CD4-positive, alpha-beta memory T cell (primary cell): Measurements from ENCODE around the gene WDR27. TPM values are rescaled to one million over a fixed set of nuclear protein-coding genes. Genes with fewer than 3 reads are reported as not detected.

Source experiments
- CTCF ChIA-PET: fragments of 350-600 bp; sonication (Branson Sonifier 250); formaldehyde crosslinking; loops from one replicate; lab custom pipeline; 2021; ENCODE audit warnings: inconsistent platforms; ENCODE audit not compliant: partially characterized antibody; lab: Charles Lee
- POLR2A ChIA-PET: fragments of 350-600 bp; sonication (Branson Sonifier 250); formaldehyde crosslinking; loops from one replicate; lab custom pipeline; 2021; ENCODE audit not compliant: partially characterized antibody; lab: Charles Lee
- DNase-seq, 5 donors: peaks; one replicate each; pipeline versions ENCODE4 v3.0.0 to v3.0.0-alpha.2; 2020 to 2022; ENCODE audit warnings: mixed read lengths in 1 of 5
- H3K27ac ChIP-seq: one replicate; pipeline ENCODE4 v1.7.0; 2013; ENCODE audit warnings: low read depth, low read length
- H3K27me3 ChIP-seq: 2 replicates; pipeline ENCODE4 v1.7.0; 2013; ENCODE audit warnings: mild to moderate bottlenecking, low read length, moderate library complexity; ENCODE audit not compliant: insufficient read depth
- H3K36me3 ChIP-seq: 2 replicates; pipeline ENCODE4 v1.7.0; 2013; ENCODE audit warnings: mild to moderate bottlenecking, low read length, moderate library complexity; ENCODE audit not compliant: insufficient read depth
- H3K4me1 ChIP-seq: 2 replicates; pipeline ENCODE4 v1.7.0; 2013; ENCODE audit warnings: mild to moderate bottlenecking, low read length, moderate library complexity; ENCODE audit not compliant: insufficient read depth
- H3K4me3 ChIP-seq, 2 donors: one replicate each; pipeline ENCODE4 v1.7.0; 2013; ENCODE audit warnings: low read length in 2 of 2, mild to moderate bottlenecking in 1 of 2
- H3K9me3 ChIP-seq, 2 donors: one replicate each; pipeline ENCODE4 v1.7.0; 2013; ENCODE audit warnings: low read length in 2 of 2, control low read depth in 1 of 2; ENCODE audit not compliant: control insufficient read depth in 1 of 2
- H3K27ac Mint-ChIP-seq, 7 donors: one replicate each; pipeline ENCODE4 v1.8.0; 2020 to 2021; ENCODE audit warnings: mixed read lengths in 7 of 7, mild to moderate bottlenecking in 6 of 7, inconsistent platforms in 3 of 7, moderate library complexity in 3 of 7
- H3K27me3 Mint-ChIP-seq, 2 donors: one replicate each; pipeline ENCODE4 v1.8.0; 2020 to 2021; ENCODE audit warnings: mixed read lengths in 2 of 2
- H3K36me3 Mint-ChIP-seq, 2 donors: one replicate each; pipeline ENCODE4 v1.8.0; 2020 to 2021; ENCODE audit warnings: mixed read lengths in 2 of 2, inconsistent platforms in 1 of 2, mild to moderate bottlenecking in 1 of 2
- H3K4me1 Mint-ChIP-seq, 4 donors: one replicate each; pipeline ENCODE4 v1.8.0; 2020 to 2021; ENCODE audit warnings: mixed read lengths in 4 of 4, mild to moderate bottlenecking in 1 of 4
- H3K4me3 Mint-ChIP-seq, 8 donors: one replicate each; pipeline ENCODE4 v1.8.0; 2020 to 2021; ENCODE audit warnings: mixed read lengths in 8 of 8, mild to moderate bottlenecking in 7 of 8, moderate library complexity in 6 of 8, inconsistent platforms in 3 of 8
- H3K9me3 Mint-ChIP-seq, 8 donors: one replicate each; pipeline ENCODE4 v1.8.0; 2020 to 2021; ENCODE audit warnings: mixed read lengths in 8 of 8, mild to moderate bottlenecking in 5 of 8, inconsistent platforms in 3 of 8, moderate library complexity in 1 of 8
- intact Hi-C: fragments of 100-400 bp; cut with micrococcal nuclease; formaldehyde crosslinking; loops from one replicate; pipeline ENCODE4 v1.15.1; 2023
- polyA plus RNA-seq, 2 donors: library from polyadenylated mRNA; unstranded; fragments of 300-500 nt; fragmentation: Illumina TruSeq; gene quantifications; one replicate each; pipeline ENCODE4 v1.2.3, GENCODE V29; 2021
- total RNA-seq, 2 experiments: library from RNA; stranded (reverse); gene quantifications; one replicate each; pipeline ENCODE4 v1.2.3, GENCODE V29; 2021

WDR27 gene
- total and polyA plus RNA-seq, 4 experiments from 2014 or later = 5.9 to 82.8 (median 39.8) TPM

DNA sequence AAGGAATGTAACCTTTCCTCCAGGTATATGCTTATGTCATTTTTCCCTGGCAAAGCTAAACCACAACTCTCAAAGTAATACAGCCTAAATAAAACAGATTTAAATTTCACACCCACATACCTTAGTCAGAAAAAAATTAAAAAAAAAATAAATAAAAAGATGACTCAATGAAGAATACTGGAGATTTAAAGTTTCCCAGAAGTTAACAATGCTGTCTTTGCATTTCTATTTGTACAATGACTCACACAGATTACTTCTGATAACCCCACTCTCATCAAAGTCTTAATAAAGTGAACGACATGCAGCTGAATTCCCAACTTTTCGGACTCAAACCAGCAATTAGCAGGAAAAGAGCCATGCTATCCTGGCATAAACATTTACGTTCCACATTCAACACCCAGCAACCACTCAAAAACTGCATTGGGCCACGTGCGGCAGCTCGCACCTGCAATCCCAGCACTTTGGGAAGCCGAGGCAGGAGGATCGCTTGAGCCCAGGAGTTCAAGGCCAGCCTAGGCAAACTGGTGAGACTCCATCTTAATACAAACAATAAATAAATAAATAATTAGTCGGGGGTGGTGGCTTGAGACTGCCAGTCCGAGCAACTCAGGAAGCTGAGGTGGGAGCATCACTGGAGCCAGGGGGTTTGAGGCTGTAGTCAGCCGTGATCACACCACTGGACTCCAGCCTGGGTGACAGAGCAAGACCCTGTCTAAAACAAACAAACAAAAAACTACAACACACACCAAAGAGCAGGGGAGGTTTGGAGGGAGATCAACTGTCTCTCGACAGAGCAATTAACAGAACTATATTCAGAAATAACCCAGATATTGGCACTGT lies 130.5 kb downstream of the WDR27 start:
- no peak overlapping the region for H3K4me3 ChIP-seq
- intact Hi-C loops = no loop called here
- no peaks in the 10 kb centered on the region for H3K27me3 Mint-ChIP-seq
- DNase-seq = no peak
- H3K36me3 Mint-ChIP-seq = peaks cover 0 to 17% of the 10 kb centered on the region in 2 donors
- H3K4me1 Mint-ChIP-seq = peaks cover 0 to 7% (median 4%) of the 10 kb centered on the region in 4 donors
- H3K36me3 ChIP-seq = no peaks in the 10 kb centered on the region
- no peaks in the 10 kb centered on the region for H3K27me3 ChIP-seq
- ChIA-PET CTCF (interaction anchor here (0.9 kb wide), 1 partner anchor 13 kb away, joined by 3 read pairs; no protein-coding TSS in a partner anchor), POLR2A (no interaction called here)
- H3K27ac ChIP-seq = no peak overlapping the region
- H3K4me3 Mint-ChIP-seq = no peak overlapping the region
- no peaks in the 10 kb centered on the region for H3K4me1 ChIP-seq
- H3K9me3 Mint-ChIP-seq = no peaks in the 10 kb centered on the region
- no peak overlapping the region for H3K27ac Mint-ChIP-seq
- no peaks in the 10 kb centered on the region for H3K9me3 ChIP-seq

DNA sequence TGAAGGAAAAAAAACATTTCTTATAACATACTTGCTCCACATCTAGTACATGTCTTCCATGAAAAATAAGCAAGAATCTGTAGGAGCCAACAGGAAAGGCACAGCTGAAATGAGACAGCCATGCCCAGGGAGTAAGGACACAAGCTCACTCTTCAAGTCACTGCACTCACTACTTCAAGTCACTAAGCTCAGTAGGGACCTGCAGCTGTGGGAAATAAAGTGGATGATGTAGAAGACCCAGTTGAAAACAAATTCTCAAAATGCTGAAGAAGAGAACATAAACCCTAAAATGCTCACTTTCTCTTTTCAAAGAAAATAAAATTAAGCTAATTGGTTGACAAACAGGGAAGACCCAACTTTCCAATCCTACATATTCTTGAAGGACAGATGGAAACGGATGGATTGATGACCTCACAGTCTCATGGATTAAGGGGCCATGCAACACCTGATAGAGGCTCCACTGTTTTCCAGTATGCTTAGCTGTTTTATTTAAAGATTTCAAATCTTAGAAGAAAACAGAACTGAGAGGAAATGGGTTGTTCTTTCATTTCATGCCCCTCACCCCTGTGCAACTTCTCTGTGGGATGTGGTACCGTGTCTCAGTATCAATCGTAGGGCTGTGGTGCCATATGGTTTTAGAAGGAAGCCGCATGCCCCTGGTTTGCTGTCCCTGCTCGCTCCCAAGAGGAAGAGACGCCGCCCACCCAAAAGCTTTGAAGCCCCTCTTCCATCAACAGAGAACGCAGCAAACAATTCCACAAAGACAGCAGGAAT lies 133.3 kb downstream of the WDR27 start:
- intact Hi-C loops = no loop called here
- Mint-ChIP-seq H3K27me3 (no peaks in the 10 kb centered on the region), H3K4me3 (no peak overlapping the region), H3K36me3 (peaks cover 0 to 29% of the 10 kb centered on the region in 2 donors), H3K4me1 (peaks cover 0 to 7% (median 4%) of the 10 kb centered on the region in 4 donors), H3K27ac (peak overlapping the region in 1 of 7 donors; percentile 37), H3K9me3 (peaks cover 0 to 2% (median 0%) of the 10 kb centered on the region in 8 donors)
- ChIA-PET POLR2A (no interaction called here), CTCF (no interaction called here)
- H3K36me3 ChIP-seq = no peaks in the 10 kb centered on the region
- no peak for DNase-seq
- no peak overlapping the region for H3K4me3 ChIP-seq
- no peaks in the 10 kb centered on the region for H3K9me3 ChIP-seq
- no peaks in the 10 kb centered on the region for H3K4me1 ChIP-seq
- H3K27ac ChIP-seq = no peak overlapping the region
- no peaks in the 10 kb centered on the region for H3K27me3 ChIP-seq

DNA sequence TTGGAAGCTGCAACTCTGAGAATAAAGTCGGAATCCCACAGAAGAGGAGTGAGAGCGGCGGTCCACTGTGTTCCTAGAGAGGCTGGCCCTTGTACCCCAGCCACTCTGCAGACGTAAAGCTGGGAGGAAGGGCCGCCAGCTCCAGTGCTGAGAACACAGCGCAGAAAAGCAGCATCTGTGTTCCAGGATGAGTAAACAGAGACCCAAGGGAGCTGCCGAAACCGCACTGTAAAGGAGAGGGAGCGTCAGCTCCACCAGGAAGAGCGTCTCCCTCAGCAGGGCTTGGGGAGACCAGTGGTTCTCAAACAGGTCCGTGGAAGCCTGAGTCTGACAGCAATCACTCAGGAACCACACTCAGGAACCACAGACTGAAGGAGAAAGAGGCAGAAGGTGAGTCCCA lies 134.0 kb downstream of the WDR27 start:
- Histone ChIP-seq H3K4me1 (no peaks in the 10 kb centered on the region), H3K27me3 (no peaks in the 10 kb centered on the region), H3K4me3 (no peak overlapping the region), H3K27ac (no peak overlapping the region), H3K36me3 (no peaks in the 10 kb centered on the region), H3K9me3 (no peaks in the 10 kb centered on the region)
- intact Hi-C loops = no loop called here
- Mint-ChIP-seq H3K27me3 (no peaks in the 10 kb centered on the region), H3K36me3 (peaks cover 0 to 36% of the 10 kb centered on the region in 2 donors), H3K4me1 (peaks cover 0 to 7% (median 4%) of the 10 kb centered on the region in 4 donors), H3K27ac (no peak overlapping the region), H3K4me3 (no peak overlapping the region), H3K9me3 (peaks cover 0 to 2% (median 0%) of the 10 kb centered on the region in 8 donors)
- no peak for DNase-seq
- CTCF ChIA-PET = no interaction called here
- POLR2A ChIA-PET = no interaction called here

DNA sequence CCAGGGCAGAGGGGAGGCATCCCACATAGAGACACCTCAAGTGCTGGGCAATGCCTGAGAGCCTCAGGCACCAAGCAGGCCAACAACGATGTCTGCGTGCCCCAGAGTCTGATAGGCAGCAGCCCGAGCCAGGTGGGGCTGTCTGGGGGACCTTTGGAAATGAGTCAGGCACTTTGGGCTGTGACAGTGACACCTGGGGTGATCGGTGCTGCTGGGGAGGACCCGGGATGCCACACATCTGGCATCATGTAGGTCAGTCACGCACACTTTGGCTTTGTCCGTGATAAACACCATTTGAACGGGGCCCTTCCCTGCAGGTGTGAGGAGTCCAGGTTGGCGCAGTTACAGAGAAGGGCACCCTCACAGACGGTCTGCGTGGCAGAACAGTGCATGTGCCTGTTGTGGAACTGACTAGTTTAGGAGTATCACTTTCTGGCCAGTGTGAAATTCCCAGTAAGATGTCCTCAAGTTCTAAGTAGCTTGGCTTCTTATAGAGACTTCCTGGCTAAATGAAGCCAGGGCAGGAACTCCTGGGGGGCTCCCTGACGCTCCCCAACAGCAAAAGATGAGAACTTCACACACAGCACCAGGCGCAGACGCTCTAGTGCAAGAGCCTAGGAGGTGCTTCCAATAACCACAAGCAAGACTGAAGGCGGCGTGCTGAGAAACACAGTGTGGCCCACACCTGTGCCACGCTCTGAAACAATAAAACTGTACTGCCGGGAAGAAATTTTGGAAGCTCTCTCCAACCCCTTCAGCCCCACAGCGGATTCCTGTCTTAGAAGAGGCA lies 134.7 kb downstream of the WDR27 start:
- ChIA-PET POLR2A (no interaction called here), CTCF (no interaction called here)
- Histone ChIP-seq H3K27ac (no peak overlapping the region), H3K4me3 (no peak overlapping the region), H3K27me3 (no peaks in the 10 kb centered on the region), H3K36me3 (no peaks in the 10 kb centered on the region), H3K9me3 (no peaks in the 10 kb centered on the region), H3K4me1 (no peaks in the 10 kb centered on the region)
- peaks cover 0 to 7% (median 4%) of the 10 kb centered on the region in 4 donors for H3K4me1 Mint-ChIP-seq
- intact Hi-C loops = no loop called here
- peaks cover 0 to 40% of the 10 kb centered on the region in 2 donors for H3K36me3 Mint-ChIP-seq
- no peak overlapping the region for H3K27ac Mint-ChIP-seq
- DNase-seq = no peak
- H3K27me3 Mint-ChIP-seq = no peaks in the 10 kb centered on the region
- H3K9me3 Mint-ChIP-seq = peaks cover 0 to 2% (median 0%) of the 10 kb centered on the region in 8 donors
- no peak overlapping the region for H3K4me3 Mint-ChIP-seq

DNA sequence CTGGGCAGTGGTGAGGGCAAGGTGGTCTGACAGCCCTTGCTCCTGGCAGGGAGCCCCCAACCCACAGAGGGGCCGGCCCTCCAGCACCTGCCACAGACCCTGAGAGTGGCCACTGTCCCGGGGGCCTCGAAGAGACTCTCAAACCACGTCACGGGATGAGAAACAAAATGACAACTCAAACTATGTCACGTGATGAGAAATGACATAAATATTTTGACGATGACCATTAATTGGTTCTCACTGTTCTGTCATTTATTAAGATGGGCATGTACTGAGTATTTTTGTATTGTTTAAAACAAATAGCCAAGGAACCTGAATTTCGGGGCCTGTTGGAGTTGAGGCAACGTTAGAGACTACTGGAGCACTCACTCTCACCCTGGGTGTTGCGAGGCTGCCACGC lies 135.5 kb downstream of the WDR27 start:
- no peak for DNase-seq
- Mint-ChIP-seq H3K9me3 (peaks cover 0 to 10% (median 4%) of the 10 kb centered on the region in 8 donors), H3K27me3 (no peaks in the 10 kb centered on the region), H3K36me3 (peaks cover 5 to 45% of the 10 kb centered on the region in 2 donors), H3K4me1 (peaks cover 0 to 7% (median 4%) of the 10 kb centered on the region in 4 donors), H3K27ac (no peak overlapping the region), H3K4me3 (no peak overlapping the region)
- H3K27ac ChIP-seq = no peak overlapping the region
- ChIA-PET CTCF (no interaction called here), POLR2A (no interaction called here)
- no peaks in the 10 kb centered on the region for H3K9me3 ChIP-seq
- no peaks in the 10 kb centered on the region for H3K27me3 ChIP-seq
- H3K36me3 ChIP-seq = no peaks in the 10 kb centered on the region
- intact Hi-C loops = no loop called here
- H3K4me1 ChIP-seq = no peaks in the 10 kb centered on the region
- H3K4me3 ChIP-seq = no peak overlapping the region

DNA sequence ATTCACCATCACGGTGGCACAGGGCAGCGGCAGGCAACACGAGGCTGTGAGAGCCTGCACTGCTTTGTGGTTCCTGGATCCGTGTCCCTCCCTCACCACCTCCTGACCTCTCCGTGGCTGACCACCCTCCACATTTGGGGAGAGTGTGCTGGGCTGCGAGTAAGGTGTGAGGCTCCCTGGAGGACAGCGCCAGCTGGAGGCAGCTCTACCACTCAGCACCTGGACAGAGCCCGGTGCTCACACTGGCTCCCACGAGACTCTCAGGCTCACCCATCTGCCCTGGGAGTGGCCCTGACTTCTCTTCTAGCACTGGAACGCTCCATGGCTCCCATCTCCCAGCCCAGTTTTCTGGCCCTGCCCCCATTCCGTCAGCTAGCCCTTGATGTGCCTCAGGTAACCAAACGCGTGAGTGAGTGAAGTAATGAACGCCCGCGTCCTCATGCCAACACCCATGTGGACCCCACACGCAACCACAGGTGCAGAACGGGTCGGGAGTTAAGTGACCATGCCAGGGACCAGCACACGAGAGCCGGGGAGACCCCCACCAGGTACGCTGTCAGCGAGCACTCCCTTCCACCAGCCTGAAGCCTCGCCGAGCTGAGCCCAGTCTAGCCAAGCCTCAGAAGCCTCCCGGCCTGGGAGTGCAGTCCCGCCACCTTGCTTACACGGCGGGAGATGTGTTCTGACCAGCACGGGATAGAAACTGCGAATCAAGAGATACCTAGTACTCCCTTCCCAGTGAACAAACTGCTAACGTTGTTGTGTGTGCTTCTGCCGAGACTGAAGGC lies 137.2 kb downstream of the WDR27 start:
- ChIA-PET CTCF (no interaction called here), POLR2A (no interaction called here)
- H3K27ac Mint-ChIP-seq = no peak overlapping the region
- no peaks in the 10 kb centered on the region for H3K36me3 ChIP-seq
- no peaks in the 10 kb centered on the region for H3K4me1 ChIP-seq
- H3K9me3 ChIP-seq = no peaks in the 10 kb centered on the region
- peaks cover 0 to 10% (median 5%) of the 10 kb centered on the region in 8 donors for H3K9me3 Mint-ChIP-seq
- H3K4me1 Mint-ChIP-seq = peaks cover 0 to 7% (median 3%) of the 10 kb centered on the region in 4 donors
- H3K27ac ChIP-seq = no peak overlapping the region
- intact Hi-C loops = no loop called here
- H3K27me3 ChIP-seq = no peaks in the 10 kb centered on the region
- no peak overlapping the region for H3K4me3 Mint-ChIP-seq
- peaks cover 11 to 47% of the 10 kb centered on the region in 2 donors for H3K36me3 Mint-ChIP-seq
- DNase-seq = no peak
- no peaks in the 10 kb centered on the region for H3K27me3 Mint-ChIP-seq
- H3K4me3 ChIP-seq = no peak overlapping the region
